Measurements from ENCODE around the gene EXOC8. TPM values are rescaled to one million over a fixed set of nuclear protein-coding genes. Genes with fewer than 3 reads are reported as not detected.

The EXOC8 gene
- total RNA-seq, 1 donor from 2014 or later = 13.1 TPM

GRCh38 chr1:231374394-231374793 is 36.7 kb upstream of the EXOC8 start:
- no peaks in the 10 kb centered on the region for H3K9me3 Mint-ChIP-seq
- no peak for DNase-seq (ENCODE audit: extremely low spot score, unreplicated experiment)
- H3K27ac Mint-ChIP-seq = no peak overlapping the region
- no peak for TF ChIP-seq CTCF (conservative IDR thresholded peaks at IDR 0.05)
- H3K4me1 Mint-ChIP-seq (ENCODE audit: unreplicated experiment) = peaks cover 9% of the 10 kb centered on the region
- H3K36me3 Mint-ChIP-seq = no peaks in the 10 kb centered on the region
- H3K27me3 Mint-ChIP-seq = no peaks in the 10 kb centered on the region
- no peak overlapping the region for H3K4me3 Mint-ChIP-seq

- Mint-ChIP-seq H3K4me1 (ENCODE audit: unreplicated experiment) (peaks cover 4% of the 10 kb centered on the region), H3K4me3 (no peak overlapping the region), H3K36me3 (peaks cover 6% of the 10 kb centered on the region), H3K27me3 (no peaks in the 10 kb centered on the region), H3K9me3 (no peaks in the 10 kb centered on the region), H3K27ac (no peak overlapping the region)
- no peak for DNase-seq (ENCODE audit: extremely low spot score, unreplicated experiment)
- TF ChIP-seq CTCF (conservative IDR thresholded peaks at IDR 0.05) = no peak
Measured at GRCh38 chr1:231372501-231372900, 34.8 kb upstream of the EXOC8 start.

GRCh38 chr1:231369282-231369681 is 31.6 kb upstream of the EXOC8 start:
- no peak overlapping the region for H3K4me3 Mint-ChIP-seq
- no peaks in the 10 kb centered on the region for H3K4me1 Mint-ChIP-seq (ENCODE audit: unreplicated experiment)
- peaks cover 16% of the 10 kb centered on the region for H3K36me3 Mint-ChIP-seq
- no peaks in the 10 kb centered on the region for H3K27me3 Mint-ChIP-seq
- no peak for TF ChIP-seq CTCF (conservative IDR thresholded peaks at IDR 0.05)
- H3K27ac Mint-ChIP-seq = no peak overlapping the region
- no peak for DNase-seq (ENCODE audit: extremely low spot score, unreplicated experiment)
- H3K9me3 Mint-ChIP-seq = no peaks in the 10 kb centered on the region

- no peak overlapping the region for H3K4me3 Mint-ChIP-seq
- no peak for DNase-seq (ENCODE audit: extremely low spot score, unreplicated experiment)
- H3K36me3 Mint-ChIP-seq = peaks cover 22% of the 10 kb centered on the region
- no peak overlapping the region for H3K27ac Mint-ChIP-seq
- no peaks in the 10 kb centered on the region for H3K4me1 Mint-ChIP-seq (ENCODE audit: unreplicated experiment)
- no peak for TF ChIP-seq CTCF (conservative IDR thresholded peaks at IDR 0.05)
- H3K27me3 Mint-ChIP-seq = no peaks in the 10 kb centered on the region
- no peaks in the 10 kb centered on the region for H3K9me3 Mint-ChIP-seq
Measured at GRCh38 chr1:231364192-231364591, 26.5 kb upstream of the EXOC8 start.

- no peaks in the 10 kb centered on the region for H3K9me3 Mint-ChIP-seq
- no peak for TF ChIP-seq CTCF (conservative IDR thresholded peaks at IDR 0.05)
Measured at GRCh38 chr1:231363624-231364023, 26.0 kb upstream of the EXOC8 start.

GRCh38 chr1:231362325-231362724 is 24.7 kb upstream of the EXOC8 start:
- no peaks in the 10 kb centered on the region for H3K9me3 Mint-ChIP-seq
- no peak overlapping the region for H3K27ac Mint-ChIP-seq
- peaks cover 18% of the 10 kb centered on the region for H3K36me3 Mint-ChIP-seq
- no peak for TF ChIP-seq CTCF (conservative IDR thresholded peaks at IDR 0.05)
- no peak for DNase-seq (ENCODE audit: extremely low spot score, unreplicated experiment)
- H3K4me1 Mint-ChIP-seq (ENCODE audit: unreplicated experiment) = peaks cover 7% of the 10 kb centered on the region
- H3K4me3 Mint-ChIP-seq = no peak overlapping the region
- no peaks in the 10 kb centered on the region for H3K27me3 Mint-ChIP-seq

More at GRCh38 chr1:231363624-231364023, 26.0 kb upstream of the EXOC8 start:
- H3K4me3 Mint-ChIP-seq = no peak overlapping the region
- DNase-seq (ENCODE audit: extremely low spot score, unreplicated experiment) = no peak
- peaks cover 19% of the 10 kb centered on the region for H3K36me3 Mint-ChIP-seq
- H3K27ac Mint-ChIP-seq = no peak overlapping the region
- H3K27me3 Mint-ChIP-seq = no peaks in the 10 kb centered on the region
- H3K4me1 Mint-ChIP-seq (ENCODE audit: unreplicated experiment) = no peaks in the 10 kb centered on the region
